ENCODE measurements around the gene AFTPH. TPM values are rescaled to one million over a fixed set of nuclear protein-coding genes. Genes with fewer than 3 reads are reported as not detected.

AFTPH gene
- polyA plus RNA-seq, 3 donors from 2014 or later = 19.3 to 28.3 (median 22.3) TPM

DNA sequence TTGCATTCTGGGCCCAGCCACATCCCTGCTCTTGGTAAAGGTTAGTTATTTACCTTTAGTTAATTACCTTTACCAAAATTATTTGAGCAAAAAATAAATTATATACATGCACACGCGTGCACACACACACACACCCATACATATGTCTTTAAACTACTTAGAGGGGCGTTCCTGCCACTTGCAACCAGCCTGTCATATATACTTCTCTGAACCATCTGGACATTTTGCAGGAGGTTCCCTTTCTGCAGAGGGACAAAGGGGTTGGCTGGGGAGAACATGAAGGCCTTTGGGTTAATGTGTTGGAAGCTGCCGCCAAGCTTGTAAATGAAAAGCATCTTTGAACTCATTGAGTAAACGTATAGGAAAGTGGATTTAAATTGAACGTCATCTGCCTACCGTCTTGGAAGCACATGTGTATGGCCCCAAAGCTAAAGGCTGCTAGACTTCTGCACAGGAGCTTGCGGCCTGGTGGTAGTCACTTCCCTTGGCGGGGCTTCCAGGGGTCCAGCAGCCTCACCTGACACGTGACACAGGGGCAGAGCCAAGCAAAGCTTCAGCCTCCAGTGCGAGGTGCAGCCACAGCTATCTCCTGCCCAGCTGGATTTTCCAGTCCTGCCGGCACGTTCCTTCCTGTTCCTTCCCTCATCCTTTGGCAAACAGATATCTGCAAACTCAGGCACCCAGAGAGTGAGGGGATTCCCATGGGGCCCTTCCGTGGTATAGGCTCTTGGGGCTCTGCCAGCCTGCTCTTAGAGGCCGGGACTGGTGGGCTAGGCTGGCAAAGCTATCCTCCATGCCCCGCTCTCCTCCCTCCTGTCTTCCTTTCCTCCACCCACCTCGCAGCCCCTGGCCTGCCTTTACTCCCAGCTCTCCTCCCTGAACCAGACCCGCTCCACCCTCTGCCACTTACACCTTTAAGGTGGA lies 83.5 kb downstream of the AFTPH start:
- Mint-ChIP-seq H3K4me3 (peak overlapping the region; percentile 62 to 83 (median 77)), H3K36me3 (no peaks in the 10 kb centered on the region), H3K27ac (peak overlapping the region; percentile 82 to 94 (median 87)), H3K27me3 (ENCODE audit: low read depth in 3 of 3) (peaks cover 0 to 11% (median 0%) of the 10 kb centered on the region in 3 donors), H3K4me1 (peaks cover 25 to 28% of the 10 kb centered on the region in 2 donors), H3K9me3 (no peaks in the 10 kb centered on the region)
- DNase-seq = peak in 1 of 3 donors; percentile 9

DNA sequence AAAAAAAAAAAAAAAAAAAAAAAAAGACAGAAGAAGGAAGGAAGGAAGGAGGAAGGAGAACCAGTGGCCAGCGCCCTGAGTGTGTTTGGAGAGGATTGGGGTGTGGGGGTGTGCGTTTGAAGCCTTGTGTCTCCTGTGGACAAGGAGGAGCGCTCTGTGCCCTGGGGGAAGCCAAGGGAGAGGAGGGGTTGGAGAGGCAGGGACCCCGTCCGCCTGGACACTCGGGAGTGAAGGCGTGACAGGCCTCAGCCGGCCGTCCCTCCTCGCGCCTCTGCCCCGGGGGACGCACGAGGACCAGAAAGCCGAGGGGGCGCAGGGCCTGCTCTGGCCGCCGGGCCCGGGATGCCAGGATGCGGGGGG lies 84.7 kb downstream of the AFTPH start:
- Mint-ChIP-seq H3K4me1 (peaks cover 25 to 28% of the 10 kb centered on the region in 2 donors), H3K4me3 (peak overlapping the region; percentile 62 to 83 (median 77)), H3K27ac (peak overlapping the region in 5 of 6 donors; percentile 48 to 85 (median 82)), H3K9me3 (no peaks in the 10 kb centered on the region), H3K36me3 (no peaks in the 10 kb centered on the region), H3K27me3 (ENCODE audit: low read depth in 3 of 3) (peaks cover 0 to 11% (median 0%) of the 10 kb centered on the region in 3 donors)
- no peak for DNase-seq

DNA sequence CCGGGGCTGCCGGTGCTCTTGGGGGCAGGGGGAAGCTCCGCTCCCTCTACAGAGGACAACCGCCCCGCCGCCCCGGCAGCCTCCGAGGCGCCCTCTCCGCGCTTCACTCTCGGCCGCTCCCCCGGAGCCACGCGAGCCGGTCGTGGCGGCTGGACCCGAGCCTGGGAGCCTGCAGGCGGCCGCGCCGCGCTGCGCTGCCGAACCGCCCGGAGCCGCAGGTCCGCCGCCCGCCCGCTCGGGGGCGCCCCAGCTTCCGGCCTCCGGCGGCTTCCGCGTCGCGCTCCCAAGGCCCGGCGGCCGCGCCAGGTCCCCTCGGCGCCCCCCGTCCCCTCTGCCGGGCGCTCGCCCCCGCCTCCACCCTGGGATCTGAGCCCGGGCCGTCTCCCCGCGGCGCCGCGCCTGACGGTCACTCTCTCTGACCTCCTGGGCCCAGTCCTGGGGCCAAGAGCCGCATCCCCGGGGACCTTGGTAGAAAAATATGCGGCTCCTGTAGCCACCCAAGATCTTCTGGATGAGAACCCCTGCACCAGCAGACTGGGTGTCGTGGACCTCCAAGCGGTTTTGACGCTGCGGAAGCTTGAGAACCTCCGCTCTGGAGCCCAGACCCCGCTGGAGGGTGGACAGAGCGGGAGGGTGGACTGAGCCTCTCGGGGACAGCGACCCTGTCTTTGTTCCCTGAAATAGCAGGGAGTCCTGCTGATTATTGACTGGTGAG lies 85.3 kb downstream of the AFTPH start:
- Mint-ChIP-seq H3K36me3 (no peaks in the 10 kb centered on the region), H3K27me3 (ENCODE audit: low read depth in 3 of 3) (peaks cover 0 to 11% (median 0%) of the 10 kb centered on the region in 3 donors), H3K9me3 (no peaks in the 10 kb centered on the region), H3K4me1 (peaks cover 25 to 28% of the 10 kb centered on the region in 2 donors), H3K4me3 (peak overlapping the region; percentile 73 to 83 (median 79)), H3K27ac (peak overlapping the region in 5 of 6 donors; percentile 70 to 84 (median 80))
- peak; percentile 77 to 82 (median 78) for DNase-seq

DNA sequence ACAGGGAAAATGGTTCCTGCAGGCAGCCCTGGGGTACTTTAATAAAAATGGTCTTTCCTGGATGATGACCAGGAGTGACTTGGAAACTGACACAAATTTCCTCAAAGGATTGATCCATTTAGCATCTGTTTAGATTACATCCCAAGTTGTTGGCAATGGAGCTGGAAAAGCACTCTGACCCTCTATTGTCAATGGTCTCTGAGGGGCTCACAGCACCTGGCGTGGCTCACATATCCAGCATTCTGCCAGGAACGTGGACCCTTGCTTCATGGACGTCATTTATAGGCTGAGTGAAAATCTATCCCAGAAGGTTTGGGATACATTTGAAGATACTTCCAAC lies 85.8 kb downstream of the AFTPH start:
- DNase-seq = no peak
- Mint-ChIP-seq H3K36me3 (no peaks in the 10 kb centered on the region), H3K4me3 (peak overlapping the region; percentile 73 to 83 (median 79)), H3K9me3 (no peaks in the 10 kb centered on the region), H3K27ac (peak overlapping the region in 5 of 6 donors; percentile 70 to 84 (median 80)), H3K4me1 (peaks cover 25 to 28% of the 10 kb centered on the region in 2 donors), H3K27me3 (ENCODE audit: low read depth in 3 of 3) (peaks cover 0 to 11% (median 0%) of the 10 kb centered on the region in 3 donors)

DNA sequence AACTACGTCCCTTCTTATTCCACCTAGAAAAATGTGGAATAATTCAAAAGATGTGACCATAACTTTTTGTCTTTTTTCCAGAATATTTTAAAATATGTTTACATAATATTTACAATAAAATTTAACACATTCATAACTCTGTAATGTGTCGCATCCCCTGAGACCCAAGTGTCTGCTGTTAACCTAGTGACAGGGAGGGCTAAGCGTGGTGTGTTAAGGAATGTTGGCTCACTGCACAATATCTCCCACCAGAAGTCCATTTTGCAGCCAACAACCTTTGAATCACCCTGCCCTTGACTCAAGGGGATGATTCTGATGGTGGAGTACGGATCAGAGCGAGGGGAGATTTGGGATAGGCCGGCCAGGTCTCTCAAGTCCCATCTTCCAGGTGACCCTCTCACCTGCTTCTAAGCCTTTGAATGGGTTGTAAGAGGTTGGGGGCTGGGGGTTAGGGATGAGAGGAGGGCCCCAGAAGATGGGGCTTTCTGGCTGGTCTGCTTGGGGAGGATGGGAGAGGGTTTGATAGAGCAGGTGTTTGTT lies 86.3 kb downstream of the AFTPH start:
- Mint-ChIP-seq H3K27ac (peak overlapping the region in 4 of 6 donors; percentile 22 to 80 (median 56)), H3K27me3 (ENCODE audit: low read depth in 3 of 3) (peaks cover 0 to 11% (median 0%) of the 10 kb centered on the region in 3 donors), H3K36me3 (no peaks in the 10 kb centered on the region), H3K9me3 (no peaks in the 10 kb centered on the region), H3K4me1 (peaks cover 25 to 28% of the 10 kb centered on the region in 2 donors), H3K4me3 (peak overlapping the region; percentile 73 to 83 (median 79))
- DNase-seq = no peak

DNA sequence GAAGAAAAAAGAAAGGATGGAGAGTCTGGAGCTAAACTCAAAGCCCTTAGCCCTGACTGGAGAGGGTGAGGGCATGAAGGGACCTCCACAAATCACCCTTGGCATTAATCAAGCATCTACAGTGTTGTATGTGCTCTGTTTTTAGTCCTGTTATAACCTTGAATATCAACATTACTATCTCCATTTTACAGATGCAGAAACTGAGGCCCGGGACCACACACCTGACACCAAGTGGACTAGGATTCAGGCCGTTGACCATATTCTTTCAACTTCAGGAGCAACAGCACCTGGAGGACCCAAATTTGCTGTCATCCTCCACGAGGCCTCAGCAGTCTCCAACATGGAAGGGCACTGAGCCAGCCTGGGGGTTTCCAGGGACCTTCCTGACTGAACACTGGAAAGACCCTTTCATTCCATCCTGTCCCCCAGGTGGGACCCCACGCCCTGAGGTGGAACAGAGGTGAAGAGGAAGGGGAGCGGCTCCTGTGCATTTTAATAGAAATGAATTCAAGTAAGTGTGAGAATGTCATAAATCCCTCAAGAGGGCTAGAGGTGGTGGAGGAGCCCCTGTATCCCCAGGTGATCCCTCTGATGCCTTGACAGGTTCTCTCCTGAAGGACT lies 88.6 kb downstream of the AFTPH start:
- Mint-ChIP-seq H3K4me1 (peaks cover 7 to 13% of the 10 kb centered on the region in 2 donors), H3K36me3 (no peaks in the 10 kb centered on the region), H3K9me3 (no peaks in the 10 kb centered on the region), H3K4me3 (no peak overlapping the region), H3K27me3 (ENCODE audit: low read depth in 3 of 3) (peaks cover 3 to 4% (median 3%) of the 10 kb centered on the region in 3 donors), H3K27ac (no peak overlapping the region)
- DNase-seq = no peak

DNA sequence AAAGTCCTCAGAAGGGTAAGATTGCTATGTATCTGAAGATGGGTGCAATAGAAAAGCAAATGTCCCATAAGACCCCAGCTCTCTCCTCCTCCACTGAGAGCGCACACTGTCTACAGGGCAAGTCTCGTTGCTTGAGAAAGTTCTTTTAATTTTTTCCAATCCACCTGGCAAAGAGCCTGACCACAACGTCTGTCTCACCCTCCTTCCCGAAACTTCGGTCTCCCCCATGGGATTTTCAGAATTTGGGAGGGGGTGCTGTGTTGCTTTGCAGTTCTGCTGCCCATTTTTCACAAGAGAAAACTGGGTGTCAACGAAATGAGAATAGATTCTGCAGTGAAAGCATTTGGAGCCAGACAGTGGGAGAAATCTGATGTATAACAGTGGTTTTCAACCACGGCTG lies 89.1 kb downstream of the AFTPH start:
- Mint-ChIP-seq H3K4me3 (no peak overlapping the region), H3K36me3 (no peaks in the 10 kb centered on the region), H3K9me3 (no peaks in the 10 kb centered on the region), H3K4me1 (peaks cover under 1 to 7% of the 10 kb centered on the region in 2 donors), H3K27me3 (ENCODE audit: low read depth in 3 of 3) (peaks cover 0 to 6% (median 3%) of the 10 kb centered on the region in 3 donors), H3K27ac (no peak overlapping the region)
- DNase-seq = no peak

DNA sequence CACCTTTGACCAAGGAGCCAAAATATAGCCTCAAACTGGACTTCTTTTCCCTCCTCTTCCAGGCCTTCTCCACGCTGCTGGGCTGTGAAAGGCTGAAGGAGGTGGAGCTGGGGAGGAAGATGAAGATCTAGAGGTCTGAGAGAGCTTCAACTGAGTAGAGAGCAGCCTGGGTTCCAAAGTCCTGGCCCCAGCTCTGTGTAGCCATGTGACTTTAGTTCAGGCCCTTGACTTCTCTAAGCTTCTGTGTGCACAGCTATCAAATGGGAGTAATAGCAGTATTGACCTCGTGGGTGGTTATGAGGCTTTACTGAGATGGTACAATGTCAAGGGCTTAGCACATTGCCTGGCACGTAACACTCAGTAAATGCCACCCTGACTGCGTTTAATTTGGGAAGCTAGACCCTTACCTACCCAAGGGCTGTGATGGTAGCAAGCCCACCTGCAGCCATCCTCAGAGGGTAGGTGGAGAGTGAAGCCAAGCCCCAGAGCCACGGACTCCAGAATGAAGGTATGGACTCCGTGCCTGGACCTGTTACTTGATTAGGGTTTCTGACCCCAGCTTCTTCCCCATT lies 91.2 kb downstream of the AFTPH start:
- DNase-seq = no peak

DNA sequence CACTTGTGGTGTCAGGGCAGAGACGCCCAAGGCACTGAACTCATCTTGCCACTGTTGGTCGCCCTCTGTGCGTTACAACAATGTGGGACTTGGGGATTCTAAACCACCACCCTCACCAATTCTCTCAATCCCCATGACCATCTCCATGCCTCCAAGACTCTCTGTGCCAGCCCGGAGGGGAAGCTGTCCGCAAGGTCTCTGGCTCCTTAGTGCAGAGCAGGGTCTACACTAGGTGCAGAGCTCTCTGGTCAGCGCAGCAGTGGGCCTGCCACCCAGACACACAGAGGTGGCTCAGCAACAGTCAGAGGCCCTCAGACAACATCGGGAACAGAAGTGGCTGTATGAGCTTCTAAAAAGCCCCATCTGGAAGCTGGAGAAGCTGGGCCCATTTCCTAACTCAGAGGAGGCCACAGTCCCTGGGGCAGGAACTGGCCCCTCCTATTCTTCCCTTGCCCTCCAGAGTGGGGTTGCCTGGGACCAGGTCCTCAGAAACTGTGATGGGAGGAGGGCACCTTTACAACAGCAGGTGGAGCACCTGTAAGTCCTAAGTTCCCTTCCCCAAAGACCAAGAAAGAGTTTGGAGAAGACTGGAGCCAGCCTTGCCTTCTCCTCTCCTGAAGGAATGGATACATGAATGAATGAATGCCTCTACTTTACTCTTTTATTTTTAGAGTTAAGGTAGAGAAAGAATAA lies 91.9 kb downstream of the AFTPH start:
- Mint-ChIP-seq H3K9me3 (no peaks in the 10 kb centered on the region), H3K27me3 (ENCODE audit: low read depth in 3 of 3) (peaks cover 2 to 6% (median 4%) of the 10 kb centered on the region in 3 donors), H3K4me3 (no peak overlapping the region), H3K27ac (no peak overlapping the region), H3K4me1 (no peaks in the 10 kb centered on the region), H3K36me3 (no peaks in the 10 kb centered on the region)
- DNase-seq = no peak

More for the DNA sequence above, 91.2 kb downstream of the AFTPH start:
- Mint-ChIP-seq H3K27me3 (ENCODE audit: low read depth in 3 of 3) (peaks cover 2 to 6% (median 3%) of the 10 kb centered on the region in 3 donors), H3K4me3 (no peak overlapping the region), H3K27ac (no peak overlapping the region), H3K9me3 (no peaks in the 10 kb centered on the region), H3K36me3 (no peaks in the 10 kb centered on the region), H3K4me1 (no peaks in the 10 kb centered on the region)

DNA sequence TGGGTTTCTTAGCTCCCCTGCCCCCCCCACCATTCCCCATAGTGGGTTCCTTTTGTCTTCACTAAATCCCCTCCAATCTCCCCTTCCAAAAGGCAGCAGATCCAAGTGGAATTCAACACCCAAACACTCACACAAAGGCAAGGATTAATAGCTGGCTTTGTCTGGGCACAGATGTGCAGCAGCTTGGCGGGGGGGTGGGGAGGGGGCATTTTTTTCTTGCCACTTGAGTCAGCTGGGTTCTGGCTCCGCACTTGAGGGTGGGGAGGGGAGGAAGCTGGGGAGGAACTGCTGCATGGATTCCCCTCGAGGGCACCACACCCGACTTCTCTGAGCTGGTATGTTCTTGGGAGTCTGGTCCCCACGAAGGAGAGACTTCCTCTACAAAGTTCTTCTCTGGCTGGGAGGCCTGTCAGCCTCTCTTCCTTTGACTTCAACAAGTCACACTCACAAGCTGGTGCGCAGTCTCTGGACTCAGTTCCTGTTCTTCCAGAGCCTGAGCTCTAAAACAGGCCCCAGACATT lies 93.6 kb downstream of the AFTPH start:
- Mint-ChIP-seq H3K27me3 (ENCODE audit: low read depth in 3 of 3) (peaks cover 3 to 6% (median 4%) of the 10 kb centered on the region in 3 donors), H3K27ac (no peak overlapping the region), H3K4me3 (no peak overlapping the region), H3K4me1 (no peaks in the 10 kb centered on the region), H3K36me3 (no peaks in the 10 kb centered on the region), H3K9me3 (no peaks in the 10 kb centered on the region)
- DNase-seq = no peak

DNA sequence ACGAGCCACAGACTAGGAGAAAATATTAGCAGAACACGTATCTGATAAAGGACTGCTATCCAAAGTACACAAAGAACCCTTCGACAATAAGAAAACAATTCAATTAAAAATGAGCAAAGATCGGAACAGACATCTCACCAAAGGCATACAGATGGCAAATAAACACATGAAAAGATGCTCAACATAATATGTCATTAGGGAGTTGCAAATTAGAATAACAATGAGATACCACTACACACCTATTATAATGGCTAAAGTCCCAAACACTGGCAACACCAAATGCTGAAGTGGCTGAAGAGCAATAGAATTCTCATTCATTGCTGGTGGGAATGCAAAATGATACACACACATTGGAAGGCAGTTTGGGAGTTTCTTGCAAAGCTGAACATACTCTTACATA lies 96.5 kb downstream of the AFTPH start:
- Mint-ChIP-seq H3K9me3 (no peaks in the 10 kb centered on the region), H3K4me1 (no peaks in the 10 kb centered on the region), H3K4me3 (no peak overlapping the region), H3K36me3 (no peaks in the 10 kb centered on the region), H3K27me3 (ENCODE audit: low read depth in 3 of 3) (peaks cover 3 to 6% (median 4%) of the 10 kb centered on the region in 3 donors), H3K27ac (no peak overlapping the region)
- no peak for DNase-seq

DNA sequence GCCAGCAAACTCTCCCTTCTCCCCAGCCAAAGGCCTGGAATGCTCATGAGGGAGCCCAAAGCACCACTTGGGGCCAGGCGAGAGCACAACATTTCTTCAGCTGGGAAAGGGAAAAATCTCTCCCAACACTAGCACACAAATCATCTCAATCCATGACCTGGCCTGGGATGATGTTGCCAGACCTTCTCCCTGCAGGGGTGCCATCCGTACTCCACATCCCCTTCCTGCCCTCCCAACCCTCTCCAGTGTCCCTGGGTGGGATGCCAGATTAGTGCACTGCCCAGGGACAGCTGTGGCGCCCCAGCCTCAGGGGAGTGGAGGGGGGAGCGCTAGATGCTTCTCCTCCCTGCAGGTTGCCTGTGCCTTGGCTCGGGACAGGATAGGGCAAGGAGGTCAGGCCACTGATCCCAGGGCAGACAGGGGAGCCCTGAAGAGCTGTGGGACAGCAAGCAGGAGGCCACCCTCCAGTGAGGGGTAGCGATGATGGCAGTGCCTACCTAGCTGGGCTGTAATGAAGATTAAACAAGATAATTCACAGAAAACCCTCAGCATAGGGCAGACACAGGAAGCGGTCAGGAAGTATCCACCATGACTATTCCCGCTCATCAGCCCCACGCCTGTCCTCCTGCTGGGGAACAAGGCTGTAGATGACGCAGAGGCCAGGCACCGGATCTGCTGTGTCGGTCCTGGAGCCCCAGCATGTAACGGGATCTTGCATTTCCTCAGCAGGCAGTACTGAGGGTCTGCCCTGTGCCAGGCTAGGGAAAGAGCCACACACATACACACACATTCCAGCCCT lies 98.5 kb downstream of the AFTPH start:
- Mint-ChIP-seq H3K27me3 (ENCODE audit: low read depth in 3 of 3) (peaks cover 2 to 5% (median 3%) of the 10 kb centered on the region in 3 donors), H3K27ac (peak overlapping the region in 1 of 6 donors; percentile 62), H3K4me1 (no peaks in the 10 kb centered on the region), H3K4me3 (no peak overlapping the region), H3K36me3 (no peaks in the 10 kb centered on the region), H3K9me3 (no peaks in the 10 kb centered on the region)
- DNase-seq = no peak
